ENCODE data around the gene GRXCR1. TPM values are rescaled to one million over a fixed set of nuclear protein-coding genes. Genes with fewer than 3 reads are reported as not detected.

Gene GRXCR1
- total RNA-seq, 1 donor from 2014 or later = not detected

DNA sequence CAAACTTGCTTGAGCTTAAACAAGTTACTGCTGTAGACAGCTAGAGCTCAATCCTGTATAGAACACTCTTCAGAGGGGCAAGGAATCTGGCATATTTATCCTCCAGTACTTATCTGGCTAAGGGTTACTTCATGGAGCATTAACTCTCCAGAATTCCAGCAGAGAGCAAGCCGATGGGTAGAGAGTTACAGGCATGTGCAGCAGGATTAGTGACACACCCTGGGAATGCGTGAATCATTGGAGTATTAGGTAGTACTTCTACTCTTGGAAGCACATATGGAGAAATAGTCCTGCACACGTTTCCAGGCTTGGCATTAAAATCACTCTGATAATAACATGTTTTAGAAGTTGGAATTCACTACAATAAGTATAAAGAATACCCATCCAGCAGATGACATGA is 35.4 kb downstream of the GRXCR1 start:
- DNase-seq (ENCODE audit: low read depth) = no peak

DNA sequence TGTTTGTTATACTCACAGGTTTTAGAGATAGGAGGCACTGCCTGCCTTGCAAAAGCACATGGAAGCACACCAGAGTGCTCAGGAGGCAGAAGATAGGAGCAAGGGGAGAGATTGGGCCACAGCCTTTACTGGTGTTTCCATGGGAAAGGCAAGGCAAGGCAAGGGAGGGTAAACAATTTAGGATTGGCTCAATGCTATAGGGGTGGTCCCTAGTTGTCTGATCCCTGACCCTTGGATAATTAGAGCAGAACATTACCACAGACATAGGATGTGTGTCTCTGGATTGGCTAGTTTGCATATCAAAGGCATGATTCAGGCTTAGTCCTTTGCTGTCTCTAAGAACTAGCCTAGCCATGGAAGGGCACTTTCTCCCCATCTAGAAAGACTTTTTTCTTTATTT is 36.1 kb downstream of the GRXCR1 start:
- no peak for DNase-seq (ENCODE audit: low read depth)

DNA sequence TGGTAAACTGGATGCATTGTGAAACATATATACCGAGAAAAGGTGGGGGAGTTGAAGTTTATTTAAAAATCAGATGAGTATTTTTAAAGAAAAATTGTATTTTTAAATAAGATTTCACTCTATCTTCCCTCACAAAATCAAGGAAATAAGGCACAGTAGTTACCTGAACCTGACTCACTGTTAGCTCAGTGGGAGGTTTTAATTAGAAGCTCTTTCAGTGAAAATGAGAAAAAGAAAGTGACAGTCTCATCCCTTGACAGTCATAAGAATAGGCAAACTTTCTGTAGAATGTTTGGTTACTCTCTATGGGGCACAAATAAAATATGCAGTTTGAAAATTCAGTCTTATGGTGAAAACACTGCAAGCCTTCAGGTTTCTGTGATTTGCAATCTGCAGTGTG is 49.7 kb downstream of the GRXCR1 start:
- no peak for DNase-seq (ENCODE audit: low read depth)

DNA sequence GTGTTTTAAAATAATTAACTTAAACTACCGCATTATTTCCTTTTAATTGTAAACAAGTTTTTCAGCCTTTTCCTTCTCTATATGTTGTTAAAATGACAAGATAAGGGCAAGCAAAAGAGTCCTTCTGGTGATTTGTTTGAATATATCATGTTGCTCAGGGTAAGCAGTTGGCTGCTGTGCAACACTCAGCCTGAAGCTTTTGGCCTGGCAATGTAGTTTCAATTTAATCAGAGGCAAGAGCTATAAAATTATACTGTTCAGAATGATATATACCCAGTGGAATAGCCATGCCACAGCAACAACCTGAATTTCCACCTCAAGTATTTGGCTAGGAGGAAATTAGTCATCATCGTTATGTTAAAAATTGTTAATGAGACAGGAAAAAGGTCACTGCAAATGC is 53.4 kb downstream of the GRXCR1 start:
- no peak for DNase-seq (ENCODE audit: low read depth)

DNA sequence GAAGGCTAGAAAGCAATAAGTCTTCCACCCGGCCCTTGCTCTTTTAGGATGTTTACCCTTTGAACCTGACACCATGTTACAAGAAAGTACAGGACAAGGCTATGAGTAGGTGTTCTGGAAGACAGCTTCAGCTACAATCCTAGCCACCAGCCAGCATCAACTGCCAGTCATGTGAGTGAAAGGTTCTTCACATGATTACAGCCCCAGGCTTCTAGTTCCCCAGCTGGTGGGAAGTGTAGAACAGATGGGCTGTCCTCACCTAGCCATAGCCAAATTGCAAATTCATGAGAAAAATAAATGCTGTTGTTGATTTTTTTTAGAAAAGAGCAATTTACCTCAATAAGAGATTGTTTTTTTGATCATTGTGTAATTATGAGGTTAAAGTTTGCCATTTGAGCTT is 60.8 kb downstream of the GRXCR1 start:
- DNase-seq (ENCODE audit: low read depth) = no peak

DNA sequence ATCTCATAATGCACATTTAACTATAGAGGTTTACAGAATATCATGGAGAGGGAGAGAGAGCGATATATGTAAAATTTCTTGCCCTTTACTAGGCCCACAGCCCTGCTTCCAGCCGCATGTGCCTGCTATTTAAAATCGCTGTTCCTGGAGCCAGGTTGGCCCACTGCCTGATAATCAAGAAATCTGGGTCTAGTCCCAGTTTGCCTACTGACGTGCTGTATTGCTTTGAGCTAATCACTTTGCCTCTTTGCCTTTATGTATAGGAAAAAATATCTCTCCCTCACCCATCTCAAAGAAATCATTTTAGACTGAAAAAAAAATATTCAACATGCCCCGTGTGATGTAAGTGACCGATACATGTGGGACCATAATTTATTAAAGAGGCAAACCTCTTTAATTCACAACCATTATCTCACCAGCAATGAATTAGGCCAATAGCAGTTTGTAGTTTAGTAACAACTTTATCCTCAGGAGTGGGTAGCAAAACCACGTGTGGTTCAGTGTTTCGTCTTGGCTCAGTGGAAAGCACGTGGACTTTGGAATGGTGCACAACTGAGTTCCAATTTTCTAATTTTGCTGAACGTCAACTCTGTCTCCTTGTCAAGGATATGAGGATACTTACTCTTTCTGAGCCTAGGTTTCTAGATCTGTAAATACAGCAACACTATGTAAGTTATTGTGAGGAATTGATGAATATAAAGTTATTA is 62.6 kb downstream of the GRXCR1 start:
- no peak for DNase-seq (ENCODE audit: low read depth)

DNA sequence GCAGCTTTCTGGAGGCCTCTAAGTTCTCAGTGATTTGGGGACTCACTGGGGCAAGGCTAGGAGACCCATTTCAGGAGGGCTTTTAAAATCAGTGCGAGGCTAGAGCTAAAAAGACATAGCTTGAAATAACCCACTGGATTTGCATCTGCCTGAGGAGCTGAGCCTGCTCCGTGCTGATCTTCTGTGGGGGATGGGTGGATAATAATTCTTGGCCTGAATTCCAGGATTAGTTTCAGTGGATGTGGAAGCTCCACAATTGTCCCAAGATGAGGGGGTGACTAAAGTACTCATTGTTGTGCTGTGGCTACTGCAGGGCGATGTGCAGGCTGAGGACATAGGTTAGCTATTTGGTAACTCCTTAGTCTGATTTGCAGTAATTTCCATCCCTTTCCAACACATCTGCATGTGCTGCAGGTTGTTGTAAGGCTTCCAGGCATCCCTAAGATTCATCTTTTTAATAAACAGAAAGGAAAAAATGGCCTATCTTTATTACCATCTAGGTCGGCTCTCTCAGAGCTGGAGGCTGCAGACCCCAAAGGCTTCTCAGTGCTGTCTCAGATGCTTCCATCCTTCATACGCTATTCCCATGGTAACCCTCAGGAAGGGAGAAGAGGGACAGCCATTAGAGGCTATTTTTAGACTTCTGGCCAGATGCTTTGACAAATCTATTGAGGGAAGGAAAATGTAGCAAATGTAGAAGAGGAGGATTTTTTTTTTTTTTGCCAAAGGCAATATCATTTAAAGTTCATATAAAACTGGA is 63.4 kb downstream of the GRXCR1 start:
- no peak for DNase-seq (ENCODE audit: low read depth)

DNA sequence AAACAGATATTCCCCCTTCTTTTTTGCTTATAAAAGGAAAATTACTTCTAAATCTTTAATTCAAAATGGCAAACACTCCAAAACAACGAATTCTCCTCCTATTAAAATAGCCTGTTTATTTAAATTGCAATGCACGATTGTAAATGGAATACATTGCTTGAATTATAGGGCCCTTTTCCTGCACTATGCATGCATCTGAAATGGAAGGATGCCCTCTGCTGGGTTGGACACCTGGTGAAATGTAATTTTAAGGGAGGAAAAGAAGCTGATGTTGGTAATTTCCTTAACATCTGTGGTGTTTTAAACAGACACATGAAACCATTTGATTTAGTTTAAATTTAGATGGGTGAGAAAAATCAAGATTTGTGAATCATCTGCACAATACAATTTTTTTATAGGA is 72.8 kb downstream of the GRXCR1 start:
- no peak for DNase-seq (ENCODE audit: low read depth)

DNA sequence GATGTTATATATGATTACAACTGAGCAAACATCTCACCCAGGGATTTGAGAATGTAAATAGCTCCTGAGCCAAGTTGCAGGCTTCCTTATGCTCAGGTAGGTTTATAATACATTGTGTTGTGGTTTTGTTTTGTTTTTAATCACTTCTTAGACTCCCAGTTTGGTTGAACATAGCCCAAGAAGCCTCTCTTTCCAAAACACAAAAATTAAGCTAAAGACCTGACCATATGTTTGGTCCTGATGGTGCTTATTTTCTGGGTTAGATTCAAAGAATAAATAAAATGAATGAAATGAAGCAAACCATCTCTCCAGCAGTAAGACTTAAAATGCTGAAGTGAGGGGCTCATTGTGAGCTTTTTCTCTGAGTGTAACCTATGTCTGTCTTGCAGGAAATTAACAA is 93.5 kb downstream of the GRXCR1 start:
- DNase-seq (ENCODE audit: low read depth) = no peak

DNA sequence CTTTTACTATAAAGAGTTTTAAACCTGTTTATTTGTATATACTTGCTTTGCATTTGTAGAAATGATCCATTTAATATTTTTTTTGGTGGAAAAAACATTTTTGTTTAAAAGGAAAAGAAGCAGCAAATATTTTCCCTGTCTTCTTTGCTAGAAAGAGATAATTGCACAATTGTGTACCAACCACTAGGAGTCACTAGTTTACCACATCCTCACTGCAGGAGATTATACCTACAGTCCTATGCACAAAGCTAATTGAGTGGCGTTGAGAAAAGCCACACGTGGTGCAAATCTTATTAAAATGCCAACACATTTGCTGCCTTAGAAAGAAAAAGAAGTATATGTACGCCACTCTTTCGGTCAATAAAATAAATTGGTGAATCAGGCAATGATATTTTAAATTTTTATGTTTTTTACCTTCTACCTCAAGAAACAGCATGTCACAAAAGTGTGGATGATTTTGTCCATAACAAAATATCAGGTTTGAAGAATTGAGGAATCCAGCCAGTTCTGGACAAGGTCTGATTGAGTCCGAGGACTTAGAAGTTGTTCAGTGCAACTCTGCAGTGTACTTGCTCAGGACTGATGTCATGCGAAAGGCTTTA is 102.9 kb downstream of the GRXCR1 start:
- DNase-seq (ENCODE audit: low read depth) = peak; percentile 8

DNA sequence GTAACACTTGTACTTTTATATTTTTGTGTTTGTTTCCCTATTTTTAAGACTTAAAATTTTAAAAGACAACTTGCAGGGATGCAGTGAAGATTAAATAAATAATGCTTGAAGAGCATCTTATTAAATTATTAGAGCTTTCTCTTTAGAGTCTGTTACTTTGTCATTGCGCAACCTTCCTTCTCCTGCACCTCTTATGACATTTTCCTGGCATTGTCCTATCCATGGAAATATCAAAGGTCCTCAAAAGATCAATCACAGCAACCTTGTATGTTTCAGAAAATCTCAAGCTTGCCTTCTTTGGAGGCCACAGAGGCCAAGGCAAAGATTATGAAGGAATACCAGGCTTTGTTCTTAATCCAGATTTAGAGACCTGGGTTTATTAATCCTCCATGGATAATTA is 116.3 kb downstream of the GRXCR1 start:
- DNase-seq (ENCODE audit: low read depth) = no peak

DNA sequence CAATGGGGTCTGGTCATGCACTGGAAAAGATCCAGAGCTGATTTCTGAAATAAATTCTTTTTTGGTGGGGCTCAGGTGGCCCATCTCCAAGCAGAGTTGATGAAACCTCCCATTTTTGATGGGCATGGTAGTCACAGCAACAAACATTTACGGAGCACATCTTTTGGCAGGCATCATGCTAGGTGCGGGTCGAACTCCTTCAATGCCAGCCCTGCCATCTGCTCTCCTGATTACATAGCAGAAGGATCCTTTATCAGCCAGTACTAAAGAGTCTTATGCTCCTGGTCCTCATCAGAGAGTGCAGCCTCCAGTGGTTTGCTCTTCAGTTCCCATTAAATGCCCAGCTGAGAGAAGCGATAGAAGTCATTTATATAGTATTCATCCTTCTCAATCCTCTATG is 121.7 kb downstream of the GRXCR1 start:
- no peak for DNase-seq (ENCODE audit: low read depth)

DNA sequence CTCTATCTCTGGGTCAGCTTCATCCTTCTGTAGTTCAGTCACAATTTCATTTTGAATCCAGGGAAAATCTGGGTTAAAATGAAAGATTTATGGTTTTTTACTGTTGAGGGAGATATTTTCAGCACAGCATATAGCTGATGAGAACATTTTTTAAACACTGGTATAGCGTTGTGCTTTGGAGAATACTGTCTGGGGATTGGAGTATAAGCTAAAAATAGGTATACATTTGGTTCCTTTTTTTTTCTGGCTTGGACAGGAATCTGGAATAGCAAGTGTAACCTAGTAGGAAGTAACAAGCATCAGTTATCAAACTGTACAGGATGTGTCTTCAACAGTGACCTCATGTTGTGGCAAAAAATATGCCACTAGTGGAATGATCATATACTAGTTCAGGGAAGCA is 149.1 kb downstream of the GRXCR1 start:
- DNase-seq (ENCODE audit: low read depth) = no peak

DNA sequence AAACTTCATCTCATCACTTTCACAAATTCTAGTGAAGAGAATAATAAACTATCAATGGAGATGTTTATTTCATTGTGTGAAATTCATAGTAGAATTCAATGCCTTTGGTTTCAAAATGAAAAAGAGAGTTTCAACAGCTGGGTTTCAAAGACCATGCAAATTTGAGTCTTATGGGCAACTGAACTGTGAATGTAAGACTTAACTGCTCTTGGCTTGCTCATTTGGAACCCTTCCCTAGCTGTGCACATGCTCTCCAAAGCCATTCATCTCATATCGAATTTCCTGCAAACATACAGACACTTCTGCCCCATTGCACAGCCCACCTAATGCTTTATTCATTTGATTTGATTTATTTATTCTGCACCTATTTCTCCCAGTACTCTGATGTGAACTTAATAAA is 154.5 kb downstream of the GRXCR1 start:
- no peak for DNase-seq (ENCODE audit: low read depth)

DNA sequence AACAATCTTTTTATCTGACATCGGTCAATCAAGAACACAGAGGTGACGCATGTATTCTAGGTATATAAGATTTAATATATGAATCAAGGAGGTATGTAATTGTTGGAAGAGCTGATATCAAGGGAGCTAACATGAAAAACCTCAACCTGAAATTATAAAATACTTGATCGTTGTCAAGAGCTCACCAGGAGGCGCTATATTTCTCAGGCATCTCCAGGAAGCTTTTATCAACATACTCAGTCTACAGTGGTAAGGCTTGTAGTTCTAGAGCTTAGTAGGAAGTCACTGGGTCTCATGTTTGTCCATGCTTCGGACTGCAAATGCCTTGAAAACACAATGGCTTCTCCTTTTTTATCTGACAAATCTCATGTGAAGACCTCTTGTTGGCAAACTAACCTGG is 156.1 kb downstream of the GRXCR1 start:
- DNase-seq (ENCODE audit: low read depth) = no peak

DNA sequence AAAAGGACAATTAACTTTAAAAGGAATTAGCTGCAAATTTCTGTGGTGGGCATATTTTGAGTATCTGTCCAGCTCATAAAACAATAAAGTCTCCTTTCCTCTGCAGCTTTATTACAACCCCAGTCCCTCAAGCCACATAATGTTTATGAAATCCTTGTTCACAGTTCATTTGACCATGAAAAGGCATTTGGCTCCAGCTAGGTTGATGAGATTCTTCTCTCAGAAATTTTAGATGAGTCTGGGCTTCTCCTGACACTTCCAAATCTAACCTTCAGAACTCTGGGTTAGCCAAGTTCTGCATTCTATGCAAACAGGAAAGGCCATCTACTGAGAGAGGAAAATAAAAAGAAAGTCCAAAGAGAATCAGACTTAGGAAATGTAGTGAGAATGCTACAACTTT is 156.8 kb downstream of the GRXCR1 start:
- DNase-seq (ENCODE audit: low read depth) = no peak

DNA sequence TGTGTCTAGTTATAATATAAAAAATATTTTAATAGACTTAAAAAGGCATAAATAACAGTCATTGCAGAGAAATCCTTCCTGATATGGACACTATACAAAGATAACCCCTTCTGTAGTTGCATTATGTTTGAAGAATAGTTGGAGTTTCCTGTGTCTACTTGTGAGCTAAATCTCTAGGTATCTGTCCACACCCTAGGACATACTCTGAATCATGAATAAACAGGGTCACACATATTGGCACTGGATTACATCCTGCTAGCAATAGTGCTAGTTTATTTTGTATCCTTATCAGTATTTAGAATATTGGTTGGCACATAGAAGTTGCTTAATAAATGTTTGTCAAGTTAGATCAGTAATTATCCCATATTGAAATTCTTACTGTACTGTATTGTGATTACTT is 173.9 kb downstream of the GRXCR1 start:
- DNase-seq (ENCODE audit: low read depth) = no peak

DNA sequence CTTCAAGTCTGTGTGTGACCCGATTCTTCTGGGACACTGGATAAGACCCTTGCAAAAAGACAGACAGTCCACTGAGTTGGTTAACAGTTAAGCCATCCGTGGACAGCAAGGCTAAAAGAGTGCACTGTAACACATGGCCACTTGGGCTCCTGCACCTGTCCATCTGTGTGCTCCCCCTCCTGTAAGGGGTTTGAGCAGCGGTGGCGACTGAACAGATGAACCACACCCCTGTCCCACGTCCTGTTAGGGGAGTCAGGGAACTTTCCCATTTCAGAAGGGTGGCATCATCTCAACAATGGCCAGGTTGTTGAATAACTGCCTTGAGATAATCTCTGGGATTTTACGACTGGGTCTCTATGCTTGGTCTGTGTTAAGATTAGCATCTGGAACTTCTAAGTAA is 178.6 kb downstream of the GRXCR1 start:
- no peak for DNase-seq (ENCODE audit: low read depth)
